Vagina (tissue), 2 donors: ENCODE data around the gene NEMF. TPM values are rescaled to one million over a fixed set of nuclear protein-coding genes. Genes with fewer than 3 reads are reported as not detected.
"Not testable (repeated sequence)": the region's sequence is repeated elsewhere in the genome, so short reads cannot be mapped to it uniquely, and the experiment has no call there.

Experiments
- DNase-seq, 2 donors: peaks; one replicate each; pipeline ENCODE4 v3.0.0-alpha.2; 2017; ENCODE audit errors: extremely low spot score in 2 of 2
- H3K27ac ChIP-seq: fragments of 200-600 bp; sonication (generic); one replicate; pipeline ENCODE4 v1.5.1; 2019
- H3K27me3 ChIP-seq: fragments of 200-600 bp; sonication (generic); one replicate; pipeline ENCODE4 v1.5.1; 2019
- H3K36me3 ChIP-seq, 2 donors: fragments of 200-600 bp; sonication (generic); one replicate each; pipeline ENCODE4 v1.5.1; 2017 to 2019
- H3K4me1 ChIP-seq: fragments of 200-600 bp; sonication (generic); one replicate; pipeline ENCODE4 v1.5.1; 2019
- H3K4me3 ChIP-seq, 2 donors: fragments of 200-600 bp; sonication (generic); 1 replicate in 1 of 2; 2 replicates in 1 of 2; pipeline ENCODE4 v1.5.1; 2016 to 2019
- H3K9me3 ChIP-seq: fragments of 200-600 bp; sonication (generic); one replicate; pipeline ENCODE4 v1.5.1; 2019
- POLR2A ChIP-seq, 2 donors: fragments of 450-650 bp; IDR thresholded peaks; one replicate each; pipeline ENCODE4 v1.6.1; 2017; ENCODE audit warnings: antibody characterized with exemption in 2 of 2, mild to moderate bottlenecking in 2 of 2, moderate library complexity in 2 of 2
- POLR2AphosphoS5 ChIP-seq, 2 donors: sonication (generic); formaldehyde crosslinking; IDR thresholded peaks; one replicate each; pipeline ENCODE4 v1.9.0; 2017; ENCODE audit warnings: antibody characterized with exemption in 2 of 2, mild to moderate bottlenecking in 2 of 2, low read depth in 1 of 2; ENCODE audit not compliant: insufficient read depth in 1 of 2
- intact Hi-C: fragments of 100-400 bp; cut with DNase I; formaldehyde crosslinking; loops from one replicate; pipeline ENCODE4 v1.15.1; 2023
- total RNA-seq: library from RNA; depleted of rRNA; stranded (reverse); fragments of >200 nt; gene quantifications from one replicate; pipeline ENCODE4 v1.2.3, GENCODE V29; 2016
- TF ChIP-seq, protein P1 (sequence below), 3 experiments: fragments of 450-650 bp in 2 of 3; fragments of 200-600 bp in 1 of 3; sonication (generic) in 1 of 3; IDR thresholded peaks; one replicate each; pipeline ENCODE4 v1.5.1; 2017 to 2019; ENCODE audit warnings: antibody characterized with exemption in 3 of 3, mild to moderate bottlenecking in 2 of 3, moderate library complexity in 2 of 3

NEMF gene
- total RNA-seq, 1 donor from 2014 or later, result 77.8 TPM

GRCh38 chr14:49876563-49877127 is 24.1 kb upstream of the NEMF start:
- Histone ChIP-seq H3K27me3 (no peaks in the 10 kb centered on the region), H3K4me3 (no peak overlapping the region), H3K36me3 (no peaks in the 10 kb centered on the region), H3K9me3 (no peaks in the 10 kb centered on the region), H3K27ac (no peak overlapping the region), H3K4me1 (peaks cover 13% of the 10 kb centered on the region)
- peak in 1 of 2 donors; percentile 22 for DNase-seq
- no peak for TF ChIP-seq POLR2AphosphoS5 (IDR thresholded peaks at IDR 0.05; ENCODE audit: insufficient read depth in 1 of 2, low read depth in 1 of 2)
- TF ChIP-seq POLR2A (IDR thresholded peaks at IDR 0.05), result no peak
- TF ChIP-seq, protein P1, sequence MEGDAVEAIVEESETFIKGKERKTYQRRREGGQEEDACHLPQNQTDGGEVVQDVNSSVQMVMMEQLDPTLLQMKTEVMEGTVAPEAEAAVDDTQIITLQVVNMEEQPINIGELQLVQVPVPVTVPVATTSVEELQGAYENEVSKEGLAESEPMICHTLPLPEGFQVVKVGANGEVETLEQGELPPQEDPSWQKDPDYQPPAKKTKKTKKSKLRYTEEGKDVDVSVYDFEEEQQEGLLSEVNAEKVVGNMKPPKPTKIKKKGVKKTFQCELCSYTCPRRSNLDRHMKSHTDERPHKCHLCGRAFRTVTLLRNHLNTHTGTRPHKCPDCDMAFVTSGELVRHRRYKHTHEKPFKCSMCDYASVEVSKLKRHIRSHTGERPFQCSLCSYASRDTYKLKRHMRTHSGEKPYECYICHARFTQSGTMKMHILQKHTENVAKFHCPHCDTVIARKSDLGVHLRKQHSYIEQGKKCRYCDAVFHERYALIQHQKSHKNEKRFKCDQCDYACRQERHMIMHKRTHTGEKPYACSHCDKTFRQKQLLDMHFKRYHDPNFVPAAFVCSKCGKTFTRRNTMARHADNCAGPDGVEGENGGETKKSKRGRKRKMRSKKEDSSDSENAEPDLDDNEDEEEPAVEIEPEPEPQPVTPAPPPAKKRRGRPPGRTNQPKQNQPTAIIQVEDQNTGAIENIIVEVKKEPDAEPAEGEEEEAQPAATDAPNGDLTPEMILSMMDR (IDR thresholded peaks at IDR 0.05), result no peak
- intact Hi-C loops, result loop anchor here (10.0 kb wide), 1 partner anchor 508 kb away; no protein-coding TSS in a partner anchor

- no peaks in the 10 kb centered on the region for H3K9me3 ChIP-seq
- intact Hi-C loops, result loop anchor here (10.0 kb wide), 1 partner anchor 509 kb away; no protein-coding TSS in a partner anchor
These were observed 23.1 kb upstream of the NEMF start for GRCh38 chr14:49875640-49876198.

DNA sequence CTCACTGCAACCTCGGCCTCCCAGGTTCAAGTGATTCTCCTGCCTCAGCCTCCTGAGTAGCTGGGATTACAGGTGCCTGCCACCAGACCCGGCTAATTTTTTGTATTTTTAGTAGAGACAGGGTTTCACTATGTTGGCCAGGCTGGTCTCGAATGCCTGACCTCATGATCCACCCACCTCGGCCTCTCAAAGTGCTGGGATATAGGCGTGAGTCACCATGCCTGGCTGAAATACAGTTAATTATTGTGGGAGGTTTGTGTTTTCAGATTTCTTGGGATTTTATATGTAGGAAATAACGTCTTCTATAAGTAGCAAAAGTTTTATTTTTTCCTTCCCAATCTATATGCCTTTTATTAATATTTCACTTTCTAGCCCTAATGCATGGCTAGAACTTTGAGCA is 21.0 kb upstream of the NEMF start:
- not testable (repeated sequence) for H3K27ac ChIP-seq, H3K4me3 ChIP-seq, H3K9me3 ChIP-seq, H3K36me3 ChIP-seq, DNase-seq, H3K27me3 ChIP-seq, H3K4me1 ChIP-seq
- intact Hi-C loops, result loop anchor here (10.0 kb wide), 1 partner anchor 511 kb away; no protein-coding TSS in a partner anchor

More at GRCh38 chr14:49875640-49876198, 23.1 kb upstream of the NEMF start:
- no peak overlapping the region for H3K4me3 ChIP-seq
- H3K36me3 ChIP-seq, result no peaks in the 10 kb centered on the region
- peaks cover 11% of the 10 kb centered on the region for H3K4me1 ChIP-seq
- H3K27ac ChIP-seq, result no peak overlapping the region
- TF ChIP-seq POLR2A (IDR thresholded peaks at IDR 0.05) (no peak), POLR2AphosphoS5 (IDR thresholded peaks at IDR 0.05; ENCODE audit: insufficient read depth in 1 of 2, low read depth in 1 of 2) (no peak)
- H3K27me3 ChIP-seq, result no peaks in the 10 kb centered on the region
- no peak for DNase-seq

GRCh38 chr14:49870908-49871307 is 18.3 kb upstream of the NEMF start:
- no peak overlapping the region for H3K27ac ChIP-seq
- peaks cover 9% of the 10 kb centered on the region for H3K4me1 ChIP-seq
- H3K27me3 ChIP-seq, result no peaks in the 10 kb centered on the region
- no peaks in the 10 kb centered on the region for H3K36me3 ChIP-seq
- intact Hi-C loops, result loop anchor here (10.0 kb wide), 1 partner anchor 514 kb away; no protein-coding TSS in a partner anchor
- no peak overlapping the region for H3K4me3 ChIP-seq
- TF ChIP-seq POLR2A (IDR thresholded peaks at IDR 0.05) (no peak), POLR2AphosphoS5 (IDR thresholded peaks at IDR 0.05; ENCODE audit: insufficient read depth in 1 of 2, low read depth in 1 of 2) (no peak)
- TF ChIP-seq, protein P1 (IDR thresholded peaks at IDR 0.05), result no peak
- DNase-seq, result no peak
- no peaks in the 10 kb centered on the region for H3K9me3 ChIP-seq

GRCh38 chr14:49868720-49869114 is 16.1 kb upstream of the NEMF start:
- peak overlapping the region; percentile 48 to 57 for H3K4me3 ChIP-seq
- TF ChIP-seq, protein P1 (IDR thresholded peaks at IDR 0.05), result no peak
- no peak for TF ChIP-seq POLR2AphosphoS5 (IDR thresholded peaks at IDR 0.05; ENCODE audit: insufficient read depth in 1 of 2, low read depth in 1 of 2)
- no peak for TF ChIP-seq POLR2A (IDR thresholded peaks at IDR 0.05)

More at GRCh38 chr14:49868720-49869114, 16.1 kb upstream of the NEMF start:
- intact Hi-C loops, result loop anchor here (10.0 kb wide), 1 partner anchor 246 kb away; the partner anchor contains the start of gene VCPKMT
- Histone ChIP-seq H3K27me3 (no peaks in the 10 kb centered on the region), H3K4me1 (peaks cover 18% of the 10 kb centered on the region), H3K27ac (peak overlapping the region; percentile 88), H3K9me3 (no peaks in the 10 kb centered on the region), H3K36me3 (no peaks in the 10 kb centered on the region)
- DNase-seq, result no peak
